IMR-90 (cell line): ENCODE data around the gene PCNP. TPM values are rescaled to one million over a fixed set of nuclear protein-coding genes. Genes with fewer than 3 reads are reported as not detected.

Experiments
- ATAC-seq: fragments of 200-7000 bp; cut with Tn5 transposase; 2 replicates; pipeline ENCODE4 v1.9.1; 2020; ENCODE audit warnings: low read depth, mild to moderate bottlenecking, moderate library complexity
- BruUV-seq: library from RNA; stranded (reverse); fragments of 400-500 nt; replicated peaks from 2 replicates; lab custom pipeline; 2021; lab: Mats Ljungman, UMichigan
- CTCF ChIA-PET: fragments of 300-600 bp; formaldehyde crosslinking; extraction: SDS; loops from one replicate; lab custom pipeline; 2021; ENCODE audit warnings: antibody characterized with exemption; lab: Yijun Ruan, JAX
- POLR2A ChIA-PET: fragments of 300-600 bp; sonication (Branson Sonifier 250); formaldehyde crosslinking; loops from one replicate; lab custom pipeline; 2022; ENCODE audit warnings: antibody characterized with exemption; ENCODE audit not compliant: unreplicated experiment; lab: Charles Lee
- DNase-seq: peaks from one replicate; pipeline ENCODE4 v3.0.0; 2013
- H2AFZ ChIP-seq: replicated peaks from 2 replicates; pipeline ENCODE3; 2013; ENCODE audit warnings: low read length, mild to moderate bottlenecking; ENCODE audit not compliant: poor library complexity
- H2AK5ac ChIP-seq: 2 replicates; pipeline ENCODE4 v1.6.1; 2013; ENCODE audit warnings: low read depth, low read length, inconsistent platforms
- H2AK9ac ChIP-seq: replicated peaks from 2 replicates; pipeline ENCODE3; 2013; ENCODE audit warnings: mild to moderate bottlenecking, low read depth, low read length, moderate library complexity; ENCODE audit not compliant: poor library complexity
- H2BK120ac ChIP-seq: 2 replicates; pipeline ENCODE4 v1.6.1; 2013; ENCODE audit warnings: low read depth, low read length, inconsistent platforms
- H2BK15ac ChIP-seq: 3 replicates; pipeline ENCODE4 v1.6.1; 2013; ENCODE audit warnings: low read depth, low read length, inconsistent platforms
- H2BK20ac ChIP-seq: 2 replicates; pipeline ENCODE4 v1.6.1; 2013; ENCODE audit warnings: low read depth, mild to moderate bottlenecking, inconsistent platforms, low read length, moderate library complexity
- H2BK5ac ChIP-seq: 2 replicates; pipeline ENCODE4 v1.6.1; 2013; ENCODE audit warnings: mild to moderate bottlenecking, low read depth, low read length, inconsistent platforms; ENCODE audit not compliant: poor library complexity, severe bottlenecking
- H3K14ac ChIP-seq: replicated peaks from 2 replicates; pipeline ENCODE4 v1.6.1; 2013; ENCODE audit warnings: low read depth, low read length, inconsistent platforms
- H3K18ac ChIP-seq: 2 replicates; pipeline ENCODE4 v1.6.1; 2013; ENCODE audit warnings: low read depth, low read length, control low read depth
- H3K23ac ChIP-seq: 2 replicates; pipeline ENCODE4 v1.6.1; 2013; ENCODE audit warnings: low read depth, low read length, inconsistent platforms
- H3K27ac ChIP-seq: 2 replicates; pipeline ENCODE4 v1.5.1; 2013; ENCODE audit warnings: mild to moderate bottlenecking, control low read depth, low read length; ENCODE audit not compliant: insufficient read depth
- H3K27me3 ChIP-seq: 2 replicates; pipeline ENCODE4 v1.6.1; 2013; ENCODE audit warnings: low read length; ENCODE audit not compliant: control insufficient read depth, insufficient read depth
- H3K36me3 ChIP-seq: 2 replicates; pipeline ENCODE4 v1.6.1; 2013; ENCODE audit warnings: low read length, mixed read lengths; ENCODE audit not compliant: control insufficient read depth, insufficient read depth
- H3K4ac ChIP-seq: 2 replicates; pipeline ENCODE4 v1.6.1; 2013; ENCODE audit warnings: low read depth, low read length, inconsistent platforms
- H3K4me1 ChIP-seq: 2 replicates; pipeline ENCODE4 v1.6.1; 2013; ENCODE audit warnings: low read length, mixed read lengths; ENCODE audit not compliant: control insufficient read depth, insufficient read depth
- H3K4me2 ChIP-seq: 2 replicates; pipeline ENCODE4 v1.6.1; 2013; ENCODE audit warnings: low read depth, mild to moderate bottlenecking, control low read depth, low read length, moderate library complexity
- H3K4me3 ChIP-seq: 2 replicates; pipeline ENCODE4 v1.5.1; 2013; ENCODE audit warnings: low read depth, mild to moderate bottlenecking, control low read depth, low read length, moderate library complexity; ENCODE audit not compliant: insufficient read depth
- H3K56ac ChIP-seq: 2 replicates; pipeline ENCODE4 v1.6.1; 2013; ENCODE audit warnings: low read length, inconsistent platforms; ENCODE audit not compliant: insufficient read depth; ENCODE audit errors: extremely low read depth
- H3K79me1 ChIP-seq, 2 experiments: 2 replicates each; pipeline ENCODE4 v1.6.1; 2013; ENCODE audit warnings: low read length in 2 of 2, inconsistent platforms in 1 of 2, low read depth in 1 of 2
- H3K9ac ChIP-seq: 2 replicates; pipeline ENCODE4 v1.6.1; 2013; ENCODE audit warnings: low read depth, low read length, control low read depth
- H3K9me1 ChIP-seq: 2 replicates; pipeline ENCODE4 v1.6.1; 2013; ENCODE audit warnings: low read length, inconsistent platforms; ENCODE audit not compliant: insufficient read depth
- H3K9me3 ChIP-seq: 2 replicates; pipeline ENCODE4 v1.6.1; 2013; ENCODE audit warnings: low read length; ENCODE audit not compliant: control insufficient read depth, insufficient read depth
- H4K20me1 ChIP-seq: 2 replicates; pipeline ENCODE4 v1.6.1; 2013; ENCODE audit warnings: low read length, inconsistent platforms; ENCODE audit not compliant: insufficient read depth
- H4K5ac ChIP-seq: 2 replicates; pipeline ENCODE4 v1.6.1; 2013; ENCODE audit warnings: mild to moderate bottlenecking, low read depth, low read length, control low read depth
- H4K8ac ChIP-seq, 2 experiments: 2 replicates each; pipeline ENCODE4 v1.6.1; 2013; ENCODE audit warnings: low read depth in 2 of 2, low read length in 2 of 2, control low read depth in 1 of 2, inconsistent platforms in 1 of 2
- H4K91ac ChIP-seq: 2 replicates; pipeline ENCODE4 v1.6.1; 2013; ENCODE audit warnings: low read depth, low read length, inconsistent platforms; ENCODE audit not compliant: insufficient read depth
- CEBPB ChIP-seq: IDR thresholded peaks from 2 replicates; pipeline ENCODE4 v1.6.1; 2012; ENCODE audit warnings: low read depth, low read length, improper control_type of control experiment
- CHD1 ChIP-seq: IDR thresholded peaks from 2 replicates; pipeline ENCODE4 v1.6.1; 2012; ENCODE audit warnings: low read depth, low read length, improper control_type of control experiment
- NFE2L2 ChIP-seq: fragments of 150-350 bp; IDR thresholded peaks from 2 replicates; pipeline ENCODE4 v1.6.1; 2016; ENCODE audit warnings: low read depth, mild to moderate bottlenecking, low read length
- WGBS, 2 experiments: methylation state at CpG; one replicate each; pipeline versions ENCODE4 v1.1.5 to v1.1.7; 2013; ENCODE audit warnings: missing lambda C conversion rate in 2 of 2; ENCODE audit not compliant: insufficient read length in 1 of 2; ENCODE audit errors: extremely low coverage in 2 of 2; 5-methylcytosine and 5-hydroxymethylcytosine counted together
- dilution Hi-C: fragments of 300-500 bp; cut with HindIII; formaldehyde crosslinking; loops from one replicate; pipeline ENCODE4 v1.14.3; 2018; ENCODE audit warnings: low sequenced_read_pairs; ENCODE audit not compliant: unreplicated experiment
- in situ Hi-C: fragments of 300-500 bp; cut with MboI; formaldehyde crosslinking; loops from 3 replicates; pipeline ENCODE4 v1.14.3; 2019; ENCODE audit warnings: low sequenced_read_pairs, inconsistent platforms, mixed read lengths
- intact Hi-C: fragments of 100-400 bp; cut with micrococcal nuclease; formaldehyde crosslinking; loops from 2 replicates; pipeline ENCODE4 v1.10.0; 2022
- polyA plus RNA-seq, 3 experiments: library from polyadenylated mRNA; depleted of rRNA; stranded (reverse); fragments of >200 nt; gene quantifications; 2 replicates each; pipeline ENCODE4 v1.2.3, GENCODE V29; 2012; ENCODE audit warnings: low replicate concordance in 1 of 3
- total RNA-seq: library from RNA; depleted of rRNA; stranded (reverse); fragments of >200 nt; gene quantifications from 2 replicates; pipeline ENCODE4 v1.2.3, GENCODE V29; 2012
- TF ChIP-seq, protein P1 (sequence below): fragments of 150-350 bp; IDR thresholded peaks from 2 replicates; pipeline ENCODE4 v1.6.1; 2017; ENCODE audit warnings: mild to moderate bottlenecking, antibody characterized with exemption, low read length, low read depth
- TF ChIP-seq, protein P2 (sequence below): conservative IDR thresholded peaks from 2 replicates; pipeline ENCODE4 v1.5.1; 2012; ENCODE audit warnings: mild to moderate bottlenecking, low read depth, low read length, improper control_type of control experiment

Gene PCNP
- total and polyA plus RNA-seq, 2 of the 4 experiments (the other 2 are of a cell fraction): 34.6 to 53.2 TPM

DNA sequence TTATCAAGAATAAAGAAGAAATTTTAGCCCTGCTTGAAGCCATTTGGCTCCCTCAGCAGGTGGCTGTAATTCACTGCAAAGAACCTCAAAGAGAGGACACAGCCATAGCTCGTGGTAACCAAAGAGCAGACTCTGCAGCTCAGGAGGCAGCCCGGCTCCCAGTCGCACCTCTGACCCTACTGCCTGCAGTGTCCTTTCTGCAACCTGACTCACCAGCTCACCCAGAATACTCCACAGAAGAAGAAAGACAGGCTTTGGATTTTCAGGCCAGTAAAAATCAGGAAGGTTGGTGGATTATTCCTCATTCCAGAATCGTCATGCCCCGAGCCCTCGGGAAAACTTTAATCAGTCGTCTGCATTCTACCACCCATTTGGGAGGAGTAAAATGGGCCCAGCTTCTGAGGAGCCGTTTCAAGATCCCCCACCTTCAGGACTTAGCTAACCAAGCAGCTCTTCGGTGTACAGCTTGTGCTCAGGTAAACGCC is 64.3 kb downstream of the PCNP start:
- no CpG with 5 or more reads among the region's 10 CpGs for WGBS, 2 experiments
- no peak overlapping the region for H2BK15ac ChIP-seq
- H3K4ac ChIP-seq: no peak overlapping the region
- H3K4me1 ChIP-seq: no peaks in the 10 kb centered on the region
- in situ Hi-C loops: no loop called here
- ChIA-PET CTCF (no interaction called here), POLR2A (no interaction called here)
- no peak overlapping the region for H2AK9ac ChIP-seq
- H3K9me1 ChIP-seq: peaks cover 2% of the 10 kb centered on the region
- no peaks in the 10 kb centered on the region for H3K36me3 ChIP-seq
- no peak for TF ChIP-seq CHD1
- TF ChIP-seq, protein P1, sequence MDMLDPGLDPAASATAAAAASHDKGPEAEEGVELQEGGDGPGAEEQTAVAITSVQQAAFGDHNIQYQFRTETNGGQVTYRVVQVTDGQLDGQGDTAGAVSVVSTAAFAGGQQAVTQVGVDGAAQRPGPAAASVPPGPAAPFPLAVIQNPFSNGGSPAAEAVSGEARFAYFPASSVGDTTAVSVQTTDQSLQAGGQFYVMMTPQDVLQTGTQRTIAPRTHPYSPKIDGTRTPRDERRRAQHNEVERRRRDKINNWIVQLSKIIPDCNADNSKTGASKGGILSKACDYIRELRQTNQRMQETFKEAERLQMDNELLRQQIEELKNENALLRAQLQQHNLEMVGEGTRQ: no peak
- TF ChIP-seq, protein P2, sequence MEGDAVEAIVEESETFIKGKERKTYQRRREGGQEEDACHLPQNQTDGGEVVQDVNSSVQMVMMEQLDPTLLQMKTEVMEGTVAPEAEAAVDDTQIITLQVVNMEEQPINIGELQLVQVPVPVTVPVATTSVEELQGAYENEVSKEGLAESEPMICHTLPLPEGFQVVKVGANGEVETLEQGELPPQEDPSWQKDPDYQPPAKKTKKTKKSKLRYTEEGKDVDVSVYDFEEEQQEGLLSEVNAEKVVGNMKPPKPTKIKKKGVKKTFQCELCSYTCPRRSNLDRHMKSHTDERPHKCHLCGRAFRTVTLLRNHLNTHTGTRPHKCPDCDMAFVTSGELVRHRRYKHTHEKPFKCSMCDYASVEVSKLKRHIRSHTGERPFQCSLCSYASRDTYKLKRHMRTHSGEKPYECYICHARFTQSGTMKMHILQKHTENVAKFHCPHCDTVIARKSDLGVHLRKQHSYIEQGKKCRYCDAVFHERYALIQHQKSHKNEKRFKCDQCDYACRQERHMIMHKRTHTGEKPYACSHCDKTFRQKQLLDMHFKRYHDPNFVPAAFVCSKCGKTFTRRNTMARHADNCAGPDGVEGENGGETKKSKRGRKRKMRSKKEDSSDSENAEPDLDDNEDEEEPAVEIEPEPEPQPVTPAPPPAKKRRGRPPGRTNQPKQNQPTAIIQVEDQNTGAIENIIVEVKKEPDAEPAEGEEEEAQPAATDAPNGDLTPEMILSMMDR: peak; percentile 13; the same call in 1 of the 2 replicates
- no peak for TF ChIP-seq CEBPB
- TF ChIP-seq NFE2L2: no peak
- dilution Hi-C loops: no loop called here
- H3K9ac ChIP-seq: no peak overlapping the region
- no peak overlapping the region for H3K27ac ChIP-seq
- no peaks in the 10 kb centered on the region for H3K79me1 ChIP-seq
- H4K8ac ChIP-seq: no peak overlapping the region
- no peak overlapping the region for H4K5ac ChIP-seq
- no peak overlapping the region for H2BK5ac ChIP-seq
- no peak overlapping the region for H3K14ac ChIP-seq
- peaks cover 5% of the 10 kb centered on the region; the same call in 1 of the 2 replicates for H3K27me3 ChIP-seq
- no peaks in the 10 kb centered on the region for H3K9me3 ChIP-seq
- BruUV-seq: no TSS peak
- intact Hi-C loops: loop anchor here (5.0 kb wide), 1 partner anchor 66 kb away; the partner anchor contains the start of gene PCNP
- H3K4me2 ChIP-seq: no peak overlapping the region
- no peak overlapping the region for H2BK120ac ChIP-seq
- no peak for DNase-seq
- no peak overlapping the region for H3K4me3 ChIP-seq
- H3K18ac ChIP-seq: no peak overlapping the region
- no peak overlapping the region for H3K23ac ChIP-seq
- H2BK20ac ChIP-seq: no peak overlapping the region
- ATAC-seq: no peak
- no peaks in the 10 kb centered on the region for H4K20me1 ChIP-seq
- H3K56ac ChIP-seq: no peak overlapping the region
- no peak overlapping the region for H2AK5ac ChIP-seq
- H4K91ac ChIP-seq: no peak overlapping the region
- no peak overlapping the region for H2AFZ ChIP-seq
